HG03025 (cell line): ENCODE measurements around the gene DCUN1D2.
"Not testable (repeated sequence)": the region's sequence is repeated elsewhere in the genome, so short reads cannot be mapped to it uniquely, and the experiment has no call there.

Experiments used
- ATAC-seq: cut with Tn5 transposase; IDR thresholded peaks from one replicate; pipeline ENCODE4 v1.9.1; 2021; ENCODE audit warnings: mild to moderate bottlenecking, moderate library complexity; ENCODE audit not compliant: unreplicated experiment, low FRiP score

DCUN1D2 gene

GRCh38 chr13:113468472-113469201 is 21.9 kb downstream of the DCUN1D2 start:
- no peak for ATAC-seq

GRCh38 chr13:113468029-113468428 is 22.5 kb downstream of the DCUN1D2 start:
- no peak for ATAC-seq

GRCh38 chr13:113466383-113466782 is 24.1 kb downstream of the DCUN1D2 start:
- ATAC-seq = no peak

- ATAC-seq = no peak
Observed at GRCh38 chr13:113465300-113465699, 25.2 kb downstream of the DCUN1D2 start.

- ATAC-seq = no peak
Observed at GRCh38 chr13:113464476-113464875, 26.0 kb downstream of the DCUN1D2 start.

GRCh38 chr13:113461022-113461751 is 29.3 kb downstream of the DCUN1D2 start:
- no peak for ATAC-seq

- ATAC-seq = no peak
Observed at GRCh38 chr13:113460599-113460998, 29.9 kb downstream of the DCUN1D2 start.

- no peak for ATAC-seq
Observed at GRCh38 chr13:113460064-113460555, 30.4 kb downstream of the DCUN1D2 start.

GRCh38 chr13:113458253-113459065 is 32.1 kb downstream of the DCUN1D2 start:
- no peak for ATAC-seq

GRCh38 chr13:113457510-113457909 is 33.0 kb downstream of the DCUN1D2 start:
- no peak for ATAC-seq

- no peak for ATAC-seq
Observed at GRCh38 chr13:113456116-113456702, 34.3 kb downstream of the DCUN1D2 start.

- ATAC-seq = no peak
Observed at GRCh38 chr13:113455384-113455783, 35.1 kb downstream of the DCUN1D2 start.

GRCh38 chr13:113454936-113455335 is 35.6 kb downstream of the DCUN1D2 start:
- ATAC-seq = no peak

GRCh38 chr13:113452942-113453901 is 37.3 kb downstream of the DCUN1D2 start, which contains the start of gene ADPRHL1:
Gene ADPRHL1, minus strand, starts transcription at chr13:113453488. Its CDS starts 51 bp downstream, at chr13:113453437.
- ATAC-seq = no peak

GRCh38 chr13:113452466-113452865 is 38.0 kb downstream of the DCUN1D2 start:
- no peak for ATAC-seq

GRCh38 chr13:113451951-113452421 is 38.5 kb downstream of the DCUN1D2 start:
- no peak for ATAC-seq

GRCh38 chr13:113450861-113451620 is 39.5 kb downstream of the DCUN1D2 start:
- not testable (repeated sequence) for ATAC-seq

- not testable (repeated sequence) for ATAC-seq
Observed at GRCh38 chr13:113450348-113450744, 40.2 kb downstream of the DCUN1D2 start.
